Measurements from ENCODE around the gene RAPGEF5. TPM values are rescaled to one million over a fixed set of nuclear protein-coding genes. Genes with fewer than 3 reads are reported as not detected.

The RAPGEF5 gene
- total RNA-seq, 5 donors from 2014 or later (not counting 1 experiment from before 2014, with no cell fraction given), result 0.12 to 2.4 (median 0.61) TPM

DNA sequence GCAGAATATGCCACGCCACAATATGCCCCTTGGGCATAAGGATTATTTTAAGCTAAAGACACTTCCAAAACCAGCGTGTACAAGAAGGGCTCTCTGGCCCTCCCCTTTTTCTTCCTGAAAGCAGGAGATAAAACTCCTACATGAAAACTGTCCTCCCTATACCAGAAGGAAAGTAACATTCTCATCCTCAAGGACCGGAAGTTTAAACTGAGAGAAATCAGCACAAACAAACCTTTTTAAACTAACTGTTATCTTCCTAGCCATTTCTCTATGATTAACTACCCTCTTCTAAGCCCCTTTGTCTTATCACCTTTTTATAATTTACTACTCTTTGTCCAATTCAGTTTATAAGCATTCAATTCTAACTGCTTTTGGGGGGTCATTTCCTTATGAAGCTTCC lies 16.4 kb upstream of the RAPGEF5 start:
- whole genome bisulfite sequencing (ENCODE audit: insufficient coverage), result 100% methylated on average over 2 of the region's 3 CpGs
- Histone ChIP-seq H3K27me3 (replicated peaks in 1 of 2; ENCODE audit: control insufficient read depth in 2 of 2, extremely low read depth in 1 of 2, insufficient read depth in 2 of 2, low read length in 1 of 2) (no peaks in the 10 kb centered on the region), H3K4me1 (ENCODE audit: control insufficient read depth in 1 of 2, extremely low read depth in 1 of 2, insufficient read depth in 2 of 2, low read length in 2 of 2) (no peaks in the 10 kb centered on the region), H3K4me3 (ENCODE audit: control insufficient read depth in 1 of 2, extremely low read depth in 1 of 2, low read length in 1 of 2) (no peak overlapping the region), H3K9me3 (no peaks in the 10 kb centered on the region), H3K27ac (ENCODE audit: low read length) (no peak overlapping the region), H3K36me3 (ENCODE audit: control insufficient read depth in 2 of 2, extremely low read depth in 1 of 2, insufficient read depth in 1 of 2, low read length in 1 of 2) (no peaks in the 10 kb centered on the region)
- no peaks in the 10 kb centered on the region for H3K36me3 Mint-ChIP-seq
- ChIA-PET CTCF (no interaction called here), POLR2A (no interaction called here)
- H3K9me3 Mint-ChIP-seq, result no peaks in the 10 kb centered on the region
- DNase-seq (no peak), ATAC-seq (replicated peaks in 1 of 4) (no peak)
- no peak overlapping the region for H3K27ac Mint-ChIP-seq
- H3K27me3 Mint-ChIP-seq, result peaks cover 4 to 8% of the 10 kb centered on the region in 2 donors
- H3K4me3 Mint-ChIP-seq, result no peak overlapping the region
- no peaks in the 10 kb centered on the region for H3K4me1 Mint-ChIP-seq

- 83% methylated on average over 2 of the region's 6 CpGs for WGBS (ENCODE audit: insufficient coverage)
- H3K36me3 ChIP-seq (ENCODE audit: control insufficient read depth in 2 of 2, extremely low read depth in 1 of 2, insufficient read depth in 1 of 2, low read length in 1 of 2), result no peaks in the 10 kb centered on the region
- no peaks in the 10 kb centered on the region for H3K4me1 Mint-ChIP-seq
- no peak overlapping the region for H3K4me3 Mint-ChIP-seq
- no peaks in the 10 kb centered on the region for H3K36me3 Mint-ChIP-seq
- no peaks in the 10 kb centered on the region for H3K9me3 ChIP-seq
- ChIA-PET CTCF (no interaction called here), POLR2A (no interaction called here)
- no peak overlapping the region for H3K4me3 ChIP-seq (ENCODE audit: control insufficient read depth in 1 of 2, extremely low read depth in 1 of 2, low read length in 1 of 2)
- DNase-seq, result no peak
- H3K4me1 ChIP-seq (ENCODE audit: control insufficient read depth in 1 of 2, extremely low read depth in 1 of 2, insufficient read depth in 2 of 2, low read length in 2 of 2), result no peaks in the 10 kb centered on the region
- no peaks in the 10 kb centered on the region for H3K9me3 Mint-ChIP-seq
- H3K27ac Mint-ChIP-seq, result no peak overlapping the region
- no peak for ATAC-seq (replicated peaks in 1 of 4)
- peaks cover 4 to 8% of the 10 kb centered on the region in 2 donors for H3K27me3 Mint-ChIP-seq
- H3K27ac ChIP-seq (ENCODE audit: low read length), result no peak overlapping the region
- no peaks in the 10 kb centered on the region for H3K27me3 ChIP-seq (replicated peaks in 1 of 2; ENCODE audit: control insufficient read depth in 2 of 2, extremely low read depth in 1 of 2, insufficient read depth in 2 of 2, low read length in 1 of 2)
These were observed 15.9 kb upstream of the RAPGEF5 start for GRCh38 chr7:22372863-22373262.

DNA sequence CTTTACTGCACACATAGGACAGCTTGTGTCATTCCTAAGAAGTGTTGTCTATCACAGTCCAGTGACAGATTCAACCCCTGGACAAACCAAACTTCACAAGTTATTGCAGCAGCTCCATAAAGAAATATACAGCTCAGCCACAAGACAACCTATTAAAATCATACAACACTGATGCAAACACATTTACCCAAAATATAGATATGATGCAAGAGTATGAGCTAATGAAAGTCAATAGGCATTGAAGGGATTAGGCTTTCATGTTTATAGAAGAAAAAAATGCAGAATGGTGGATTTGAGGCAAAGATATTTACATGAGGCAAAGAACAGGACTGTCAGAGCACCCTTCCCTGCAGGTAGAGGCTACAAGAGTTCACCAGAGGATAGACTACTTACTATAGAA lies 14.9 kb upstream of the RAPGEF5 start:
- no peak overlapping the region for H3K27ac Mint-ChIP-seq
- ChIA-PET POLR2A (no interaction called here), CTCF (no interaction called here)
- Histone ChIP-seq H3K9me3 (no peaks in the 10 kb centered on the region), H3K4me1 (ENCODE audit: control insufficient read depth in 1 of 2, extremely low read depth in 1 of 2, insufficient read depth in 2 of 2, low read length in 2 of 2) (no peaks in the 10 kb centered on the region), H3K36me3 (ENCODE audit: control insufficient read depth in 2 of 2, extremely low read depth in 1 of 2, insufficient read depth in 1 of 2, low read length in 1 of 2) (no peaks in the 10 kb centered on the region), H3K4me3 (ENCODE audit: control insufficient read depth in 1 of 2, extremely low read depth in 1 of 2, low read length in 1 of 2) (no peak overlapping the region), H3K27me3 (replicated peaks in 1 of 2; ENCODE audit: control insufficient read depth in 2 of 2, extremely low read depth in 1 of 2, insufficient read depth in 2 of 2, low read length in 1 of 2) (no peaks in the 10 kb centered on the region), H3K27ac (ENCODE audit: low read length) (no peak overlapping the region)
- H3K27me3 Mint-ChIP-seq, result peaks cover 0 to 8% of the 10 kb centered on the region in 2 donors
- ATAC-seq (replicated peaks in 1 of 4) (no peak), DNase-seq (no peak)
- no peaks in the 10 kb centered on the region for H3K36me3 Mint-ChIP-seq
- H3K4me1 Mint-ChIP-seq, result no peaks in the 10 kb centered on the region
- no peaks in the 10 kb centered on the region for H3K9me3 Mint-ChIP-seq
- H3K4me3 Mint-ChIP-seq, result no peak overlapping the region

DNA sequence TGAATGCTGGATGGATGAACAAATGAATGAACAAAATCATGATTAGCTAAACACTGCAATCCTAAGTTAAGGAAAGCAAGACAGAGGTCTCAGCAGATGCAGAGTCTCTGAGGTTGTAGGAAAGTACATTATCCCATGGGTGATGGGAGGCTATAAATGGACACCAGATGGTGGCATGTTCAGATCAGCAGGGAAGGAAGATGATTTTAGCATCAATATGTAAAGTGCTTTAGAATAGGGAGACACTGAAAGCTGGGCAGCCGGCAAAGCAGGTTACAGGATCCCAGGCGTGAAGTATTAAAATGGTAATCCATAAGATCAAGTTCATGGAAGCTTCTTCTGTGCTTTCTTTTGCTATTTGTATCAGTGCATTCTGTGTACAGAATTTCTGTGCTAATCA lies 7.9 kb upstream of the RAPGEF5 start:
- CTCF ChIA-PET, result no interaction called here
- DNase-seq, result no peak

DNA sequence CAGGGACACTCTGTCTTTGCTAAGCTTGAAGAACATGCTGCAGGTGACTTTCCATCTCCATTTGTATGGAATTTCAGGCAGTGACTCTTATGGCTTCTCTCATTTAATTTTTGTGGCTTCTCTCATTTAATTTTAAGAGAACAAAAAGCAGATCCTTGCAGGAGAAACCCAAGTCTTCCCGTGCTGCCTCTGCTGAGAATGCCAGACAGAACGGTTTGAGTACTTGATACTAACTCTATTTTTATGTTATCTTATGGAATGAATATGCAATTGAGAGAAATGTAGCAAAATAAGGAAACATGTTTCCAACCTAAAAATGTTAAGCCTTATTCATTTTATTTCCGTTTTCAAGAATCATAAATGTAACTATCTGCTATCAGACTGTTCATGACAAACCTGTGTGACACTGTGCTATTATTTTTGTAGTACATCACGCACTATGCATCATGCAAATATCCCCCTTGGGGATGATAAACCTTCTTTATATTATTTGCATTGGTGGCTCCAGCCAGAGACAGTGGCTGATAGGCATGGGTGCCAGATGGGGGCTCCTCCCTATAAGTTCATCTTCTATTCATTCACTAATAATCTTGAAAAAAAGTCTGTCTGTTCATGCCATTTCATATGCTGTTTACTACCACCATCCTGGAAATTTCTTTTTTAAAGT lies 6.9 kb upstream of the RAPGEF5 start:
- no peak overlapping the region for H3K27ac ChIP-seq (ENCODE audit: low read length)
- Mint-ChIP-seq H3K4me1 (no peaks in the 10 kb centered on the region), H3K4me3 (no peak overlapping the region), H3K27me3 (peaks cover 4 to 6% of the 10 kb centered on the region in 2 donors), H3K36me3 (no peaks in the 10 kb centered on the region), H3K9me3 (no peaks in the 10 kb centered on the region), H3K27ac (no peak overlapping the region)
- no peaks in the 10 kb centered on the region for H3K9me3 ChIP-seq
- no peaks in the 10 kb centered on the region for H3K36me3 ChIP-seq (ENCODE audit: control insufficient read depth in 2 of 2, extremely low read depth in 1 of 2, insufficient read depth in 1 of 2, low read length in 1 of 2)
- ChIA-PET CTCF (interaction anchor here in 1 of 2 donors (0.6 kb wide), 1 partner anchor 1961 kb away, joined by 4 read pairs; no protein-coding TSS in a partner anchor), POLR2A (interaction anchor here in 1 of 2 donors (0.6 kb wide), 1 partner anchor 586 kb away, joined by 3 read pairs; no protein-coding TSS in a partner anchor)
- no peaks in the 10 kb centered on the region for H3K27me3 ChIP-seq (replicated peaks in 1 of 2; ENCODE audit: control insufficient read depth in 2 of 2, extremely low read depth in 1 of 2, insufficient read depth in 2 of 2, low read length in 1 of 2)
- H3K4me3 ChIP-seq (ENCODE audit: control insufficient read depth in 1 of 2, extremely low read depth in 1 of 2, low read length in 1 of 2), result no peak overlapping the region
- no peak for ATAC-seq (replicated peaks in 1 of 4)
- WGBS (ENCODE audit: insufficient coverage), result no CpG with 5 or more reads among the region's 4 CpGs
- no peaks in the 10 kb centered on the region for H3K4me1 ChIP-seq (ENCODE audit: control insufficient read depth in 1 of 2, extremely low read depth in 1 of 2, insufficient read depth in 2 of 2, low read length in 2 of 2)
- DNase-seq, result no peak

More for the DNA sequence above, 7.9 kb upstream of the RAPGEF5 start:
- Mint-ChIP-seq H3K9me3 (no peaks in the 10 kb centered on the region), H3K27ac (no peak overlapping the region), H3K4me1 (no peaks in the 10 kb centered on the region), H3K4me3 (no peak overlapping the region), H3K27me3 (peaks cover 0 to 4% of the 10 kb centered on the region in 2 donors), H3K36me3 (no peaks in the 10 kb centered on the region)
- Histone ChIP-seq H3K27me3 (replicated peaks in 1 of 2; ENCODE audit: control insufficient read depth in 2 of 2, extremely low read depth in 1 of 2, insufficient read depth in 2 of 2, low read length in 1 of 2) (no peaks in the 10 kb centered on the region), H3K36me3 (ENCODE audit: control insufficient read depth in 2 of 2, extremely low read depth in 1 of 2, insufficient read depth in 1 of 2, low read length in 1 of 2) (no peaks in the 10 kb centered on the region), H3K9me3 (no peaks in the 10 kb centered on the region), H3K4me3 (ENCODE audit: control insufficient read depth in 1 of 2, extremely low read depth in 1 of 2, low read length in 1 of 2) (no peak overlapping the region), H3K27ac (ENCODE audit: low read length) (no peak overlapping the region), H3K4me1 (ENCODE audit: control insufficient read depth in 1 of 2, extremely low read depth in 1 of 2, insufficient read depth in 2 of 2, low read length in 2 of 2) (no peaks in the 10 kb centered on the region)
- WGBS (ENCODE audit: insufficient coverage), result 88% methylated on average over 2 of the region's 2 CpGs
- ATAC-seq (replicated peaks in 1 of 4), result no peak
- POLR2A ChIA-PET, result no interaction called here

GRCh38 chr7:22361795-22362194 lies 4.8 kb upstream of the RAPGEF5 start:
- H3K9me3 Mint-ChIP-seq, result no peaks in the 10 kb centered on the region
- CTCF ChIA-PET, result interaction anchor here in 1 of 2 donors (0.6 kb wide), 1 partner anchor 416 kb away, joined by 4 read pairs; no protein-coding TSS in a partner anchor
- WGBS (ENCODE audit: insufficient coverage), result 63% methylated on average over 1 of the region's 2 CpGs
- Histone ChIP-seq H3K4me1 (ENCODE audit: control insufficient read depth in 1 of 2, extremely low read depth in 1 of 2, insufficient read depth in 2 of 2, low read length in 2 of 2) (no peaks in the 10 kb centered on the region), H3K36me3 (ENCODE audit: control insufficient read depth in 2 of 2, extremely low read depth in 1 of 2, insufficient read depth in 1 of 2, low read length in 1 of 2) (no peaks in the 10 kb centered on the region), H3K27me3 (replicated peaks in 1 of 2; ENCODE audit: control insufficient read depth in 2 of 2, extremely low read depth in 1 of 2, insufficient read depth in 2 of 2, low read length in 1 of 2) (peaks cover 0 to 7% of the 10 kb centered on the region in 2 experiments), H3K9me3 (no peaks in the 10 kb centered on the region), H3K27ac (ENCODE audit: low read length) (no peak overlapping the region), H3K4me3 (ENCODE audit: control insufficient read depth in 1 of 2, extremely low read depth in 1 of 2, low read length in 1 of 2) (no peak overlapping the region)
- ATAC-seq (replicated peaks in 1 of 4), result no peak
- H3K4me3 Mint-ChIP-seq, result no peak overlapping the region
- peaks cover 5% of the 10 kb centered on the region in 3 donors for H3K4me1 Mint-ChIP-seq
- DNase-seq, result no peak
- peaks cover 16 to 18% of the 10 kb centered on the region in 2 donors for H3K27me3 Mint-ChIP-seq
- POLR2A ChIA-PET, result no interaction called here
- H3K27ac Mint-ChIP-seq, result no peak overlapping the region
- no peaks in the 10 kb centered on the region for H3K36me3 Mint-ChIP-seq
